GM12878 (cell line): Measurements from ENCODE around the gene MCEE. TPM values are rescaled to one million over a fixed set of nuclear protein-coding genes. Genes with fewer than 3 reads are reported as not detected.

Experiments used
- ASH2L ChIP-seq: fragments of 300-600, 200-600 bp; sonication (generic); IDR thresholded peaks from 2 replicates; pipeline ENCODE4 v1.6.1; 2017; ENCODE audit warnings: low read depth, mild to moderate bottlenecking, borderline replicate concordance
- BHLHE40 ChIP-seq, 2 experiments: fragments of 450-650 bp in 1 of 2; IDR thresholded peaks; 2 replicates each; pipeline ENCODE4 v1.6.1; 2011 to 2017; ENCODE audit warnings: low read depth in 2 of 2, borderline replicate concordance in 1 of 2, improper control_type of control experiment in 1 of 2, low read length in 1 of 2, mild to moderate bottlenecking in 1 of 2
- E2F8 ChIP-seq: fragments of 450-650 bp; IDR thresholded peaks from 2 replicates; pipeline ENCODE4 v1.6.1; 2018; ENCODE audit warnings: mild to moderate bottlenecking, low read depth, moderate library complexity; ENCODE audit not compliant: partially characterized antibody
- EGR1 ChIP-seq, 2 experiments: IDR thresholded peaks; 1 replicate in 1 of 2; 2 replicates in 1 of 2; pipeline ENCODE4 v1.6.1; 2011 to 2012; ENCODE audit warnings: low read depth in 2 of 2, low read length in 2 of 2, borderline replicate concordance in 1 of 2, mild to moderate bottlenecking in 1 of 2, moderate library complexity in 1 of 2
- ETV6 ChIP-seq, 2 experiments: fragments of 450-650 bp in 1 of 2; IDR thresholded peaks in 1 of 2; conservative IDR thresholded peaks in 1 of 2; 2 replicates each; pipeline ENCODE4 v1.6.1; 2014; ENCODE audit warnings: antibody characterized with exemption in 1 of 2, borderline replicate concordance in 1 of 2, low read depth in 1 of 2, mild to moderate bottlenecking in 1 of 2, moderate library complexity in 1 of 2
- FOXK2 ChIP-seq: fragments of 450-650 bp; IDR thresholded peaks from 2 replicates; pipeline ENCODE4 v1.6.1; 2017; ENCODE audit warnings: mild to moderate bottlenecking, moderate library complexity
- HDGF ChIP-seq: fragments of 450-650 bp; IDR thresholded peaks from 2 replicates; pipeline ENCODE4 v1.6.1; 2016; ENCODE audit warnings: antibody characterized with exemption
- IKZF2 ChIP-seq, 2 experiments: fragments of 450-650 bp; IDR thresholded peaks; 2 replicates each; pipeline ENCODE4 v1.6.1; 2017; ENCODE audit warnings: mild to moderate bottlenecking in 2 of 2, moderate library complexity in 2 of 2
- MTA2 ChIP-seq: fragments of 450-650 bp; IDR thresholded peaks from 2 replicates; pipeline ENCODE4 v1.6.1; 2016; ENCODE audit warnings: low read depth, mild to moderate bottlenecking, moderate library complexity
- NR2C1 ChIP-seq: fragments of 450-650 bp; IDR thresholded peaks from 2 replicates; pipeline ENCODE4 v1.6.1; 2017; ENCODE audit warnings: antibody characterized with exemption, mild to moderate bottlenecking, moderate library complexity
- RAD51 ChIP-seq: fragments of 450-650 bp; IDR thresholded peaks from 2 replicates; pipeline ENCODE4 v1.6.1; 2016; ENCODE audit warnings: moderate library complexity, mild to moderate bottlenecking, inconsistent platforms
- SIN3A ChIP-seq: IDR thresholded peaks from 2 replicates; pipeline ENCODE4 v1.6.1; 2012; ENCODE audit warnings: low read depth, low read length, improper control_type of control experiment
- SRF ChIP-seq, 2 experiments: IDR thresholded peaks; 2 replicates each; pipeline ENCODE4 v1.6.1; 2011; ENCODE audit warnings: low read depth in 2 of 2, low read length in 2 of 2, mild to moderate bottlenecking in 1 of 2, moderate library complexity in 1 of 2
- SUZ12 ChIP-seq: fragments of 200-600 bp; sonication (generic); IDR thresholded peaks from one replicate; pipeline ENCODE4 v1.6.1; 2018; ENCODE audit warnings: antibody characterized with exemption, mild to moderate bottlenecking; ENCODE audit not compliant: unreplicated experiment
- TAF1 ChIP-seq: IDR thresholded peaks from 2 replicates; pipeline ENCODE4 v1.6.1; 2011; ENCODE audit warnings: mild to moderate bottlenecking, low read depth, low read length, borderline replicate concordance
- USF1 ChIP-seq: IDR thresholded peaks from 2 replicates; pipeline ENCODE4 v1.6.1; 2011; ENCODE audit warnings: borderline replicate concordance, low read depth, mild to moderate bottlenecking, moderate library complexity, mixed read lengths, low read length; ENCODE audit not compliant: insufficient read depth; ENCODE audit errors: extremely low read length
- YY1 ChIP-seq: IDR thresholded peaks from 2 replicates; pipeline ENCODE4 v1.6.1; 2011; ENCODE audit warnings: low read depth, mild to moderate bottlenecking, low read length
- polyA plus RNA-seq, 11 experiments: library from polyadenylated mRNA; depleted of rRNA in 4 of 11; unstranded in 6 of 11; stranded (reverse) in 5 of 11; fragments of >200 nt; fragmentation: Nextera tagmentation in 4 of 11; fragmentation: Illumina TruSeq in 1 of 11; extraction: Ambion mirVana in 4 of 11; extraction: Trizol in 1 of 11; gene quantifications; 1 replicate in 1 of 11; 2 replicates in 10 of 11; pipeline versions ENCODE4 v1.2.1 to v1.2.3, GENCODE V29; 2011 to 2016; ENCODE audit warnings: inconsistent platforms in 2 of 11, missing spikeins in 2 of 11, low read depth in 1 of 11
- total RNA-seq, 4 experiments: library from RNA; depleted of rRNA in 3 of 4; stranded (reverse); fragments of >200 nt in 3 of 4; fragmentation: Illumina TruSeq in 1 of 4; extraction: Trizol in 1 of 4; gene quantifications; 2 replicates each; pipeline versions ENCODE4 v1.2.1 to v1.2.3, GENCODE V29; 2013 to 2021
- TF ChIP-seq, protein P1 (sequence below), 3 experiments: IDR thresholded peaks in 2 of 3; conservative IDR thresholded peaks in 1 of 3; 2 replicates each; pipeline ENCODE4 v1.5.1; 2011; ENCODE audit warnings: low read depth in 3 of 3, low read length in 3 of 3, mild to moderate bottlenecking in 3 of 3, control low read depth in 2 of 3, moderate library complexity in 2 of 3, inconsistent platforms in 1 of 3, mixed read lengths in 1 of 3; ENCODE audit not compliant: control insufficient read depth in 2 of 3, insufficient read depth in 1 of 3; ENCODE audit errors: extremely low read depth in 1 of 3
- TF ChIP-seq, protein P2 (sequence below): fragments of 450-650 bp; IDR thresholded peaks from 2 replicates; pipeline ENCODE4 v1.6.1; 2018; ENCODE audit warnings: borderline replicate concordance, mild to moderate bottlenecking; ENCODE audit not compliant: partially characterized antibody

The MCEE gene
- total and polyA plus RNA-seq, 10 of the 15 experiments (the other 5 are each of a cell fraction or from before 2014, with no cell fraction given): 17.3 to 63.4 (median 20.9) TPM

GRCh38 chr2:71068218-71069035 is 61.6 kb downstream of the MCEE start, which contains the start of gene NAGK (continued):
- peak; percentile 94; the same call in 1 of the 2 replicates for TF ChIP-seq TAF1
- TF ChIP-seq NR2C1: peak; percentile 64
- TF ChIP-seq IKZF2 (IDR thresholded peaks at IDR 0.05): peak; percentile 33 to 37; a peak in 2 of 4 replicates
- peak; percentile 96 for TF ChIP-seq HDGF
- TF ChIP-seq USF1: peak; percentile 87
- 0 out of 4 replicates have a peak, but pooled peaks of 1 of the 2 experiments have one; percentile 3 for TF ChIP-seq SRF (IDR thresholded peaks at IDR 0.05; ENCODE audit: low read depth in 2 of 2, low read length in 2 of 2)
- TF ChIP-seq MTA2: no peak
- TF ChIP-seq, protein P1, sequence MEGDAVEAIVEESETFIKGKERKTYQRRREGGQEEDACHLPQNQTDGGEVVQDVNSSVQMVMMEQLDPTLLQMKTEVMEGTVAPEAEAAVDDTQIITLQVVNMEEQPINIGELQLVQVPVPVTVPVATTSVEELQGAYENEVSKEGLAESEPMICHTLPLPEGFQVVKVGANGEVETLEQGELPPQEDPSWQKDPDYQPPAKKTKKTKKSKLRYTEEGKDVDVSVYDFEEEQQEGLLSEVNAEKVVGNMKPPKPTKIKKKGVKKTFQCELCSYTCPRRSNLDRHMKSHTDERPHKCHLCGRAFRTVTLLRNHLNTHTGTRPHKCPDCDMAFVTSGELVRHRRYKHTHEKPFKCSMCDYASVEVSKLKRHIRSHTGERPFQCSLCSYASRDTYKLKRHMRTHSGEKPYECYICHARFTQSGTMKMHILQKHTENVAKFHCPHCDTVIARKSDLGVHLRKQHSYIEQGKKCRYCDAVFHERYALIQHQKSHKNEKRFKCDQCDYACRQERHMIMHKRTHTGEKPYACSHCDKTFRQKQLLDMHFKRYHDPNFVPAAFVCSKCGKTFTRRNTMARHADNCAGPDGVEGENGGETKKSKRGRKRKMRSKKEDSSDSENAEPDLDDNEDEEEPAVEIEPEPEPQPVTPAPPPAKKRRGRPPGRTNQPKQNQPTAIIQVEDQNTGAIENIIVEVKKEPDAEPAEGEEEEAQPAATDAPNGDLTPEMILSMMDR (IDR thresholded peaks at IDR 0.05 in 2 of 3, conservative IDR thresholded peaks at IDR 0.05 in 1 of 3; ENCODE audit: control insufficient read depth in 2 of 3, extremely low read depth in 1 of 3, insufficient read depth in 1 of 3, low read depth in 3 of 3, low read length in 3 of 3): 0 out of 6 replicates have a peak, but pooled peaks of 1 of the 3 experiments have one; percentile 3
- TF ChIP-seq, protein P2, sequence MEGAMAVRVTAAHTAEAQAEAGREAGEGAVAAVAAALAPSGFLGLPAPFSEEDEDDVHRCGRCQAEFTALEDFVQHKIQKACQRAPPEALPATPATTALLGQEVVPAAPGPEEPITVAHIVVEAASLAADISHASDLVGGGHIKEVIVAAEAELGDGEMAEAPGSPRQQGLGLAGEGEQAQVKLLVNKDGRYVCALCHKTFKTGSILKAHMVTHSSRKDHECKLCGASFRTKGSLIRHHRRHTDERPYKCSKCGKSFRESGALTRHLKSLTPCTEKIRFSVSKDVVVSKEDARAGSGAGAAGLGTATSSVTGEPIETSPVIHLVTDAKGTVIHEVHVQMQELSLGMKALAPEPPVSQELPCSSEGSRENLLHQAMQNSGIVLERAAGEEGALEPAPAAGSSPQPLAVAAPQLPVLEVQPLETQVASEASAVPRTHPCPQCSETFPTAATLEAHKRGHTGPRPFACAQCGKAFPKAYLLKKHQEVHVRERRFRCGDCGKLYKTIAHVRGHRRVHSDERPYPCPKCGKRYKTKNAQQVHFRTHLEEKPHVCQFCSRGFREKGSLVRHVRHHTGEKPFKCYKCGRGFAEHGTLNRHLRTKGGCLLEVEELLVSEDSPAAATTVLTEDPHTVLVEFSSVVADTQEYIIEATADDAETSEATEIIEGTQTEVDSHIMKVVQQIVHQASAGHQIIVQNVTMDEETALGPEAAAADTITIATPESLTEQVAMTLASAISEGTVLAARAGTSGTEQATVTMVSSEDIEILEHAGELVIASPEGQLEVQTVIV: peak; percentile 70
- peak; percentile 41; the same call in 1 of the 2 replicates for TF ChIP-seq FOXK2
- TF ChIP-seq SIN3A: peak; percentile 87
- no peak for TF ChIP-seq SUZ12
- peak; percentile 90 for TF ChIP-seq YY1
- peak; percentile 84 for TF ChIP-seq RAD51
- TF ChIP-seq E2F8: no peak
- peak; percentile 66 to 88; a peak in 3 of 4 replicates for TF ChIP-seq BHLHE40 (IDR thresholded peaks at IDR 0.05; ENCODE audit: borderline replicate concordance in 1 of 2, low read depth in 2 of 2, low read length in 1 of 2)
- TF ChIP-seq EGR1 (IDR thresholded peaks at IDR 0.05; ENCODE audit: borderline replicate concordance in 1 of 2, low read depth in 2 of 2, low read length in 2 of 2): 0 out of 3 replicates have a peak, but pooled peaks of 1 of the 2 experiments have one; percentile 18
- peak in 1 of 2 experiments; percentile 26; a peak in 1 of 4 replicates for TF ChIP-seq ETV6 (conservative IDR thresholded peaks at IDR 0.05 in 1 of 2, IDR thresholded peaks at IDR 0.05 in 1 of 2; ENCODE audit: borderline replicate concordance in 1 of 2, low read depth in 1 of 2)
- 0 out of 2 replicates have a peak, but pooled peaks have one; percentile 11 for TF ChIP-seq ASH2L
